Erythroblast (primary cell): ENCODE measurements around the gene OTUD1.

ENCODE experiments used
- GATA1 ChIP-seq: IDR thresholded peaks from 2 replicates; pipeline ENCODE4 v1.6.1; 2011; ENCODE audit warnings: low read depth, mild to moderate bottlenecking, control low read depth, low read length, moderate library complexity
- POLR2A ChIP-seq: IDR thresholded peaks from 2 replicates; pipeline ENCODE4 v1.6.1; 2011; ENCODE audit warnings: mild to moderate bottlenecking, low read length

DNA sequence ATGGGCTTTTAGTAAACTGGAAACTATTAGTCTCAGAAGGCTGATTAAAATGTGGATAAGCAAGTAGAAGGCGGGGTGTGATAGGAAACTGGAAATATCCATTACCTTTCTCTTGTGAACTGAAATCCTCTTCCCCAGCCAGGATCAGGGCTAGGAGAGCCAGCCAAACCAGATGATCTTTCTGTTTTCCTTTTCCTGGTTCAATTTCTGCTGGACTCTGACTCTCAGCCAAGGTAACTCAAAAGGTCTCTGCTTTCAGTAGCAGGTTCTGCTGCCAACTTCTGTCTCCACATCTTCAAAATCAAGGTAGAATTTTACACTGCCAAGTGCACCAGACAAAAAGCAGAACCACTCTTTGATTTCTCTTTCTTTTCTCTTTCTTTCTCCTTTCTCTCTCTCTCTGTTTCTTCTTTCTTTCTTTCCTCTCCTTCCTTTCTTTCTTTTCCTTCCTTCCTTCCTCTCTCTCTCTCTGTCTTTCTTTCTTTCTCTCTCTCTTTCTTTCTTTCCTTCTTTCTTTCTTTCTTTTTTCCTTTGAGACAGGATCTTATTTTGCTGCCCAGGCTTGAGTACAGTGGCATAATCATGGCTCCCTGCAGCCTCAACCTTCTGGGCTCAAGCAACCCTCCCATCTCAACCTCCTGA lies 30.8 kb downstream of the OTUD1 start:
- TF ChIP-seq POLR2A (no peak), GATA1 (no peak)
